HepG2 (cell line): Measurements from ENCODE around the gene PDPR. TPM values are rescaled to one million over a fixed set of nuclear protein-coding genes. Genes with fewer than 3 reads are reported as not detected.
A peak's percentile ranks its signal among the peaks of the same experiment; 100 is the strongest.

Source experiments
- AFF4 ChIP-seq: sonication (generic); formaldehyde crosslinking; IDR thresholded peaks from 2 replicates; pipeline ENCODE4 v1.4.0; 2020; ENCODE audit warnings: missing genetic modification reagents
- DBP ChIP-seq: sonication (generic); formaldehyde crosslinking; IDR thresholded peaks from 2 replicates; pipeline ENCODE4 v1.4.0; 2020; ENCODE audit warnings: missing genetic modification reagents; ENCODE audit errors: not compliant biosample characterization
- GLMP ChIP-seq: sonication (generic); formaldehyde crosslinking; IDR thresholded peaks from 2 replicates; pipeline ENCODE4 v1.9.0; 2021; ENCODE audit warnings: missing genetic modification reagents, mild to moderate bottlenecking, borderline replicate concordance
- HOXA7 ChIP-seq: sonication (generic); formaldehyde crosslinking; IDR thresholded peaks from 2 replicates; pipeline ENCODE4 v1.8.1; 2022; ENCODE audit warnings: mild to moderate bottlenecking, missing genetic modification reagents, moderate library complexity
- NR2F2 ChIP-seq: IDR thresholded peaks from 2 replicates; pipeline ENCODE4 v1.6.1; 2012; ENCODE audit warnings: low read depth, inconsistent platforms, borderline replicate concordance
- POGK ChIP-seq: sonication (generic); formaldehyde crosslinking; conservative IDR thresholded peaks from 2 replicates; pipeline ENCODE4 v1.8.0; 2022; ENCODE audit warnings: mild to moderate bottlenecking, moderate library complexity, missing genetic modification reagents
- PREB ChIP-seq: sonication (generic); formaldehyde crosslinking; IDR thresholded peaks from 2 replicates; pipeline ENCODE4 v1.4.0; 2020; ENCODE audit warnings: missing genetic modification reagents
- ZMAT3 ChIP-seq: sonication (generic); formaldehyde crosslinking; conservative IDR thresholded peaks from 2 replicates; pipeline ENCODE4 v1.7.0; 2021; ENCODE audit warnings: missing genetic modification reagents
- ZNF280B ChIP-seq: sonication (generic); formaldehyde crosslinking; IDR thresholded peaks from 2 replicates; pipeline ENCODE4 v1.5.0; 2020; ENCODE audit warnings: missing genetic modification reagents, mild to moderate bottlenecking, borderline replicate concordance
- ZNF33A ChIP-seq: sonication (generic); formaldehyde crosslinking; IDR thresholded peaks from 2 replicates; pipeline ENCODE4 v1.5.1; 2020; ENCODE audit warnings: missing genetic modification reagents, mild to moderate bottlenecking, moderate library complexity, borderline replicate concordance
- ZNF556 ChIP-seq: sonication (generic); formaldehyde crosslinking; IDR thresholded peaks from 2 replicates; pipeline ENCODE4 v1.4.0; 2020; ENCODE audit warnings: mild to moderate bottlenecking, missing genetic modification reagents, borderline replicate concordance
- ZNF577 ChIP-seq: sonication (generic); formaldehyde crosslinking; IDR thresholded peaks from 2 replicates; pipeline ENCODE4 v1.4.0; 2020; ENCODE audit warnings: mild to moderate bottlenecking, low read depth, missing genetic modification reagents, borderline replicate concordance
- ZNF605 ChIP-seq: sonication (generic); formaldehyde crosslinking; IDR thresholded peaks from 2 replicates; pipeline ENCODE4 v1.8.0; 2022; ENCODE audit warnings: mild to moderate bottlenecking, missing genetic modification reagents
- ZNF782 ChIP-seq: sonication (generic); formaldehyde crosslinking; IDR thresholded peaks from 2 replicates; pipeline ENCODE4 v1.4.0; 2020; ENCODE audit warnings: missing genetic modification reagents, mild to moderate bottlenecking, borderline replicate concordance
- polyA plus RNA-seq, 8 experiments: library from polyadenylated mRNA; depleted of rRNA in 3 of 8; stranded (reverse) in 7 of 8; unstranded in 1 of 8; fragments of >200 nt; fragmentation: Illumina TruSeq in 4 of 8; extraction: Trizol in 4 of 8; gene quantifications; 2 replicates each; pipeline versions ENCODE4 v1.2.1 to v1.2.3, GENCODE V29; 2011 to 2016; ENCODE audit warnings: low read depth in 4 of 8, missing spikeins in 1 of 8, mixed read lengths in 1 of 8; ENCODE audit not compliant: insufficient read depth in 1 of 8
- total RNA-seq, 5 experiments: library from RNA; depleted of rRNA; stranded (reverse); fragments of >200 nt; fragmentation: Illumina TruSeq; extraction: Trizol; gene quantifications; 2 replicates each; pipeline ENCODE4 v1.2.3, GENCODE V29; 2016; ENCODE audit warnings: low read depth in 1 of 5
- TF ChIP-seq, protein P1 (sequence below): sonication (generic); formaldehyde crosslinking; IDR thresholded peaks from 2 replicates; pipeline ENCODE4 v1.5.1; 2020; ENCODE audit warnings: missing genetic modification reagents, mild to moderate bottlenecking, borderline replicate concordance

PDPR gene
- total and polyA plus RNA-seq, 2 of the 13 experiments (the other 11 are each of a cell fraction or from before 2014, with no cell fraction given) = 19.5 to 29.9 TPM

DNA sequence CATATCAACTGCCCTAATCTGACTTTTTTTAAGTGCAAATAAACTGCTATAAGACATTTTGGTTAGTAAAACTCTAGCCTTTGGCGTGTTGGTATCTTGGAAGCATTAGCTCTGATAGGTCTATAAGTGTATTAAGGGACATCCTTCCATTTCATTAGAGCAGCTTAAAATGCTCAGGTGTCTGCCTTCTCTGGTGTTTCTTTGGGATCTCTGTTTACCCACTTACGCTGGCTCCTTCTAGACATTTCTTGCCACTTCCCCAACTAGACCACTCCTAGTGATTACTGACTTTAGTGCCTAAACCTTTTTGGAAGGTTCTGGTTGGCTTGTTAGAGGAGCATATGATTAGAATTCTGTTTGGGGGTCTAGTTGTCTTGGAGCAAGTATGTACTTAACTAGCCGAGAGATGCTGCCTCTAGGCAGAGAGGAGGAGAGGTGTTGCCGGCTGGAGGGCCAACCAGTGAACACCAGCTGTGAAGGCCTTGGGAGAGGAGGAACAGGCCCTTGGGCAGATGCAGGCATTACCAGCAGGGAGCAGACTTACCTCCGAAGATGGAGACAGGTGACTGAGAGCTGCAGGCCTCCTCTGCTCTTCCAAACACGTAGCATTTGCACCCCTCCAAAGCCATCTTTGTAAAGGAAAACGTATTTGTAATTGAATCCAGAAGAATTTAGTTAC is 44.3 kb downstream of the PDPR start (continued):
- TF ChIP-seq, protein P1, sequence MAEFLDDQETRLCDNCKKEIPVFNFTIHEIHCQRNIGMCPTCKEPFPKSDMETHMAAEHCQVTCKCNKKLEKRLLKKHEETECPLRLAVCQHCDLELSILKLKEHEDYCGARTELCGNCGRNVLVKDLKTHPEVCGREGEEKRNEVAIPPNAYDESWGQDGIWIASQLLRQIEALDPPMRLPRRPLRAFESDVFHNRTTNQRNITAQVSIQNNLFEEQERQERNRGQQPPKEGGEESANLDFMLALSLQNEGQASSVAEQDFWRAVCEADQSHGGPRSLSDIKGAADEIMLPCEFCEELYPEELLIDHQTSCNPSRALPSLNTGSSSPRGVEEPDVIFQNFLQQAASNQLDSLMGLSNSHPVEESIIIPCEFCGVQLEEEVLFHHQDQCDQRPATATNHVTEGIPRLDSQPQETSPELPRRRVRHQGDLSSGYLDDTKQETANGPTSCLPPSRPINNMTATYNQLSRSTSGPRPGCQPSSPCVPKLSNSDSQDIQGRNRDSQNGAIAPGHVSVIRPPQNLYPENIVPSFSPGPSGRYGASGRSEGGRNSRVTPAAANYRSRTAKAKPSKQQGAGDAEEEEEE (CRISPR knock-in tag) = 0 out of 2 replicates have a peak, but pooled peaks have one; percentile 76
- TF ChIP-seq AFF4 (CRISPR knock-in tag) = no peak
- 0 out of 2 replicates have a peak, but pooled peaks have one; percentile 8 for TF ChIP-seq ZNF782
- TF ChIP-seq DBP = no peak
- no peak for TF ChIP-seq HOXA7 (CRISPR knock-in tag)
- TF ChIP-seq ZNF577 = no peak
- no peak for TF ChIP-seq ZNF556 (CRISPR knock-in tag)
- no peak for TF ChIP-seq ZNF33A (CRISPR knock-in tag)
- 0 out of 2 replicates have a peak, but pooled peaks have one; percentile 1 for TF ChIP-seq ZMAT3 (CRISPR knock-in tag)
- no peak for TF ChIP-seq ZNF280B (CRISPR knock-in tag)
- no peak for TF ChIP-seq ZNF605 (CRISPR knock-in tag)
- no peak for TF ChIP-seq GLMP
- TF ChIP-seq NR2F2 = no peak
- TF ChIP-seq POGK (CRISPR knock-in tag) = no peak
- no peak for TF ChIP-seq PREB (CRISPR knock-in tag)
